Measurements from ENCODE around the gene CEP43.

- TF ChIP-seq CTCF (conservative IDR thresholded peaks at IDR 0.05 in 1 of 2, IDR thresholded peaks at IDR 0.05 in 1 of 2; ENCODE audit: extremely low read depth in 1 of 2, insufficient read depth in 1 of 2, low read depth in 1 of 2, low read length in 2 of 2), result no peak
- no peak for TF ChIP-seq EZH2 (IDR thresholded peaks at IDR 0.05; ENCODE audit: borderline replicate concordance, low read length)
Observed at GRCh38 chr6:166960609-166960978, 38.6 kb upstream of the CEP43 start.

All from mammary epithelial cell (primary cell).